Gastroesophageal sphincter (tissue), 3 donors: Measurements from ENCODE around the gene WDR27.

ENCODE experiments used
- POLR2AphosphoS5 ChIP-seq: sonication (generic); formaldehyde crosslinking; IDR thresholded peaks from one replicate; pipeline ENCODE4 v1.6.1; 2017; ENCODE audit warnings: antibody characterized with exemption
- TF ChIP-seq, protein P1 (sequence below), 4 experiments: fragments of 200-600 bp in 2 of 4; fragments of 450-650 bp in 2 of 4; sonication (generic) in 1 of 4; IDR thresholded peaks; one replicate each; pipeline ENCODE4 v1.5.1; 2017 to 2019; ENCODE audit warnings: antibody characterized with exemption in 4 of 4, mild to moderate bottlenecking in 2 of 4, moderate library complexity in 2 of 4

DNA sequence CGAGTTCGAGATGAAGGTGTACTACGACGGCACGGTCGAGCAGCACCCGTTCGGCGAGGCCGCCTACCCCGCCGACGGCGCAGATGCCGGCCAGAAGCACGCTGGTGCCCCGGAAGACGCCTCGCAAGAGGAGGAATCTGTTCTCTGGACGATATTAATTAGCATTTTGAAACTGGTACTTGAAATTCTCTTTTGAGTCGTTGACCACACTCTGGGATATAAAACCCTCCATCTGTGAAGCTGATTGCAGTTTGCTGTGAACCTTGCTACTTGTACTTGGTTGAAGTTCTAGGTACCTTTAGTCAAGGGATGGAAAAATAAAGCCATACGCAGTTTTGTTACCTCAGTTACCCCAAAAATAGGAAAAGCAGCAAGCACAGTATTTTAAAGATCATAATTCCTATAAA, 1.0 kb upstream of the WDR27 start:
- TF ChIP-seq, protein P1, sequence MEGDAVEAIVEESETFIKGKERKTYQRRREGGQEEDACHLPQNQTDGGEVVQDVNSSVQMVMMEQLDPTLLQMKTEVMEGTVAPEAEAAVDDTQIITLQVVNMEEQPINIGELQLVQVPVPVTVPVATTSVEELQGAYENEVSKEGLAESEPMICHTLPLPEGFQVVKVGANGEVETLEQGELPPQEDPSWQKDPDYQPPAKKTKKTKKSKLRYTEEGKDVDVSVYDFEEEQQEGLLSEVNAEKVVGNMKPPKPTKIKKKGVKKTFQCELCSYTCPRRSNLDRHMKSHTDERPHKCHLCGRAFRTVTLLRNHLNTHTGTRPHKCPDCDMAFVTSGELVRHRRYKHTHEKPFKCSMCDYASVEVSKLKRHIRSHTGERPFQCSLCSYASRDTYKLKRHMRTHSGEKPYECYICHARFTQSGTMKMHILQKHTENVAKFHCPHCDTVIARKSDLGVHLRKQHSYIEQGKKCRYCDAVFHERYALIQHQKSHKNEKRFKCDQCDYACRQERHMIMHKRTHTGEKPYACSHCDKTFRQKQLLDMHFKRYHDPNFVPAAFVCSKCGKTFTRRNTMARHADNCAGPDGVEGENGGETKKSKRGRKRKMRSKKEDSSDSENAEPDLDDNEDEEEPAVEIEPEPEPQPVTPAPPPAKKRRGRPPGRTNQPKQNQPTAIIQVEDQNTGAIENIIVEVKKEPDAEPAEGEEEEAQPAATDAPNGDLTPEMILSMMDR (IDR thresholded peaks at IDR 0.05): no peak
- TF ChIP-seq POLR2AphosphoS5: no peak
